ENCODE measurements around the gene IFRD2.

GRCh38 chr3:50275141-50275995 is 16.9 kb downstream of the IFRD2 start:
- no peak for TF ChIP-seq CTCF (conservative IDR thresholded peaks at IDR 0.05)
- TF ChIP-seq ZFX (IDR thresholded peaks at IDR 0.05) = no peak
